CD4-positive, alpha-beta T cell treated with Interleukin-6 at 100 ng/mL for 8 hours (primary cell): ENCODE results near the gene JMJD7.

ENCODE experiments used
- DNase-seq: peaks from one replicate; pipeline ENCODE4 v3.0.0-alpha.2; 2020; ENCODE audit warnings: mixed read lengths, low spot score

Gene JMJD7

GRCh38 chr15:41884458-41884857 is 56.6 kb downstream of the JMJD7 start:
- DNase-seq, result no peak

DNA sequence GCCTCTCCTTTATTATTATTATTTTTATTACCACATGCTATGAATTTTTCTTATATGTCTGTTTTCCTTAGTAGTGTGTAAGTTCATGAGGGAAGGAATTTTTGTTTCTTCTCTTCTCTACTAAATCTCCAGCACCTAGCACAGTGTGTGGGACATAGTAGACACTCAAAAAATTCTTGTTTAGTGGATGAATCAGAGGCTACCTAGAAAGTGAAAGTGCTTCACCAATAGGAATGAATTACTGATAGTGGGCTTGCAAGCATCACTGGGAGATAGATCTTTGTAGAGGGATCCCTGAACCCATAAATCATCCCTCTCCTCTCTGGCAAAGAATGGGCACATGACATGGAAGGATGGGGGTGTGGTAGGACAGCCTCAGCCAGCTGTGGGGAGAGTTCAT is 57.4 kb downstream of the JMJD7 start:
- no peak for DNase-seq

DNA sequence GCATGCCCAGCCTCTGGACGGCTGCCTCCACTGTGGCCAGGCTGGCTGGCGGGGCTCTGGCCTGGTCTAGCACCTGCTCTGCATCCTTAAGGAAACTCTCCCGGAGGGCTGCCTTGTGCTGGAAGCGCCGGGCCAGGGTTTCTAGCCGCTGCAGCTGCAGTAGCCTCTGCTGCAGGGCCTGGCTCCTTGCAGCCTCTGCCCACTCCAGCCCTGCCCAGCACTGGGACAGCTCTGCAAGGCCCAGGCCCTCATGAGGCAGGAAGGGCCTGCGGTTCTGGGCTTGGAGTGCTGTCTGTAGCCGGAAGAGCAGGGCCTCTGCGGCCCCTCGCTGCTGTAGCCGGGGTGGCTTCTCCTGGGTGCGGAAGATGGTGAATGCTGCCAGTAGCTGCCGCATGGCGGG is 57.9 kb downstream of the JMJD7 start:
- no peak for DNase-seq

DNA sequence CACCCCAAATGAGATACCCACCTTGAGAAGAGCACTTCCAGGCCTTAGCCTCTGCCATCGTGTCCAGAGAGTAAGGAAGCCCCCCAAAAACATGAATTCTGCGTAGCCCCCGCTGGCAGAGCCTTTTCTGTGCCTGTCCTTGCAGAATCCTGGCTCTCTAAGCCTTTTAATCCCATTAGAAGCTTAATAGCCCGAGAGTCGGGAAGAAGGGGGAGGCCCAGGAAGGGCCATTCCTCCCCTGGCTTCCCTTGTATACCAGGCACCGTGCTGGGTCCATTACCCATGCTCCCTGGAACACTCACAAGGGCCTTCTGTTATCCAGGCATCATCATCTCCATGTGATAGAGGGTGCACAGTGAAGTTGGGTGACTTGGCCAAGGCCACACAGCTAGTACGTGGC is 58.8 kb downstream of the JMJD7 start:
- no peak for DNase-seq

DNA sequence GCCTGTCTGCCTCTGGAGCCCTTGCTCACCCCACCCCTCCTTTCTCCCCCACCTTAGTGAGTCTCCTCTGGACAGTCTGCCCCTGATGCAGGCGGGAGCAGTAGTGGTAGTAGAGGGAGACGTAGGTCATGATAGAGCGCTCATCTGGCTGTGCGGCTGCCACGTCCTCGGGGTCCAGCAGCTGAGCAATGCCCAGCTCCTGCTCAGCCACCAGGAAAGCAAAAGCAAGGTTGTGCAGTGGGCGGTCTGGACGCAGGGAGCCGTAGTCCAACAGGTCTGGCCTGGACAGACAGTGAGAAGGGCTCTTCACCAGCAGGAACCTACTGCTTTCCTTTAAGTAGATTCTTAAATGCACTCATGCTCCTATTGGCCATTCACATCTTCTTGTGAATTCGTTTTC is 59.3 kb downstream of the JMJD7 start:
- DNase-seq, result no peak
